Prostate gland (tissue), 2 donors: Measurements from ENCODE around the gene CC2D2B.

ENCODE experiments used
- POLR2A ChIP-seq: fragments of 450-650 bp; IDR thresholded peaks from one replicate; pipeline ENCODE4 v1.6.1; 2016; ENCODE audit warnings: antibody characterized with exemption, mild to moderate bottlenecking
- TF ChIP-seq, protein P1 (sequence below), 4 experiments: fragments of 200-600 bp in 2 of 4; fragments of 450-650 bp in 2 of 4; sonication (generic) in 2 of 4; IDR thresholded peaks; 1 replicate in 3 of 4; 2 replicates in 1 of 4; pipeline ENCODE4 v1.5.1; 2016 to 2019; ENCODE audit warnings: antibody characterized with exemption in 4 of 4, mild to moderate bottlenecking in 2 of 4, moderate library complexity in 2 of 4

DNA sequence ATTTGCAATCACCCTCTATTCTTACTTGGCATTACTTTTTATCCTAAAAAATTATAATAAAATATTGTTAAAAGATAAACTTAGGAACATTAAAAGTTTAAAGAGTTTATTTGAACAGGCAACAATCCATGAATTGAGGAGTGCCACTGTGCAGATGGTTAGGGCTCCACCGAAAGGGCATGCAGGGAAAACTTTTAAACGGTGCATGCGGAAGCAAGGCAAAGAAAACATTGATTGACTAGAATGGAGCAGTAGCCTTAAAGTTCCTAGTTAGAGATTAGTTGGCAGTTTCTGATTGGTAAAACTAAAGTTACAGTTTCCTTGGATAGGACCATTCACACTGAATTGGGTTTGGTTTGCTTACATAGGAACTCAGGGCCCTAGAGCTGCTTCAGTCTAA lies 17.3 kb downstream of the CC2D2B start:
- TF ChIP-seq POLR2A, result no peak
- TF ChIP-seq, protein P1, sequence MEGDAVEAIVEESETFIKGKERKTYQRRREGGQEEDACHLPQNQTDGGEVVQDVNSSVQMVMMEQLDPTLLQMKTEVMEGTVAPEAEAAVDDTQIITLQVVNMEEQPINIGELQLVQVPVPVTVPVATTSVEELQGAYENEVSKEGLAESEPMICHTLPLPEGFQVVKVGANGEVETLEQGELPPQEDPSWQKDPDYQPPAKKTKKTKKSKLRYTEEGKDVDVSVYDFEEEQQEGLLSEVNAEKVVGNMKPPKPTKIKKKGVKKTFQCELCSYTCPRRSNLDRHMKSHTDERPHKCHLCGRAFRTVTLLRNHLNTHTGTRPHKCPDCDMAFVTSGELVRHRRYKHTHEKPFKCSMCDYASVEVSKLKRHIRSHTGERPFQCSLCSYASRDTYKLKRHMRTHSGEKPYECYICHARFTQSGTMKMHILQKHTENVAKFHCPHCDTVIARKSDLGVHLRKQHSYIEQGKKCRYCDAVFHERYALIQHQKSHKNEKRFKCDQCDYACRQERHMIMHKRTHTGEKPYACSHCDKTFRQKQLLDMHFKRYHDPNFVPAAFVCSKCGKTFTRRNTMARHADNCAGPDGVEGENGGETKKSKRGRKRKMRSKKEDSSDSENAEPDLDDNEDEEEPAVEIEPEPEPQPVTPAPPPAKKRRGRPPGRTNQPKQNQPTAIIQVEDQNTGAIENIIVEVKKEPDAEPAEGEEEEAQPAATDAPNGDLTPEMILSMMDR (IDR thresholded peaks at IDR 0.05), result no peak
